ENCODE results near the gene ZNF776.

DNA sequence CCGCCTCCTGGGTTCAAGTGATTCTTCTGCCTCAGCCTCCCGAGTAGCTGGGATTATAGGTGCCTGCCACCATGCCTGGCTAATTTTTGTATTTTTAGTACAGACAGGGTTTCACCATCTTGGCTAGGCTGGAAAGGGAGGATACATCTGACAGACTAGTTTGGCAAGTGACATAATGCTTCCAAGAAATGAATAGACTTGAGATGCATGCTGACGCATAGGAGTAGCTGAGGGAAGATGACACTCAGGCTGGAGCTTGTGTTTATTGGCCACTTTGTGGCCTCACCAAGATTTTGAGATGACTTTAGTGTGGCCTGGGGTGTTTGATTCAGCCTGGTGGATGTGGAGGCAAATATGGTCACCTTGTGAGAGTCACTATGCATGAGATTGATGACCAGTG is 26.9 kb downstream of the ZNF776 start:
- TF ChIP-seq, protein P1, sequence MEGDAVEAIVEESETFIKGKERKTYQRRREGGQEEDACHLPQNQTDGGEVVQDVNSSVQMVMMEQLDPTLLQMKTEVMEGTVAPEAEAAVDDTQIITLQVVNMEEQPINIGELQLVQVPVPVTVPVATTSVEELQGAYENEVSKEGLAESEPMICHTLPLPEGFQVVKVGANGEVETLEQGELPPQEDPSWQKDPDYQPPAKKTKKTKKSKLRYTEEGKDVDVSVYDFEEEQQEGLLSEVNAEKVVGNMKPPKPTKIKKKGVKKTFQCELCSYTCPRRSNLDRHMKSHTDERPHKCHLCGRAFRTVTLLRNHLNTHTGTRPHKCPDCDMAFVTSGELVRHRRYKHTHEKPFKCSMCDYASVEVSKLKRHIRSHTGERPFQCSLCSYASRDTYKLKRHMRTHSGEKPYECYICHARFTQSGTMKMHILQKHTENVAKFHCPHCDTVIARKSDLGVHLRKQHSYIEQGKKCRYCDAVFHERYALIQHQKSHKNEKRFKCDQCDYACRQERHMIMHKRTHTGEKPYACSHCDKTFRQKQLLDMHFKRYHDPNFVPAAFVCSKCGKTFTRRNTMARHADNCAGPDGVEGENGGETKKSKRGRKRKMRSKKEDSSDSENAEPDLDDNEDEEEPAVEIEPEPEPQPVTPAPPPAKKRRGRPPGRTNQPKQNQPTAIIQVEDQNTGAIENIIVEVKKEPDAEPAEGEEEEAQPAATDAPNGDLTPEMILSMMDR (conservative IDR thresholded peaks at IDR 0.05 in 1 of 2, IDR thresholded peaks at IDR 0.05 in 1 of 2; ENCODE audit: extremely low read depth in 1 of 2, insufficient read depth in 1 of 2, low read depth in 1 of 2, low read length in 2 of 2), result no peak
- TF ChIP-seq EZH2 (IDR thresholded peaks at IDR 0.05; ENCODE audit: borderline replicate concordance, low read length), result no peak

Measured in mammary epithelial cell (primary cell).